HG03378 (cell line): ENCODE data around the gene SLC25A29.
"Not testable (repeated sequence)": the region's sequence is repeated elsewhere in the genome, so short reads cannot be mapped to it uniquely, and the experiment has no call there.

Experiments used
- ATAC-seq: cut with Tn5 transposase; IDR thresholded peaks from one replicate; pipeline ENCODE4 v1.9.1; 2021; ENCODE audit warnings: mild to moderate bottlenecking, moderate library complexity; ENCODE audit not compliant: unreplicated experiment

Gene SLC25A29

GRCh38 chr14:100306101-100306997 lies at the start of gene SLC25A29:
TSS of gene SLC25A29 (minus strand) at chr14:100306444. CDS start at chr14:100306232, 212 bp downstream.
- peak; percentile 55 for ATAC-seq

DNA sequence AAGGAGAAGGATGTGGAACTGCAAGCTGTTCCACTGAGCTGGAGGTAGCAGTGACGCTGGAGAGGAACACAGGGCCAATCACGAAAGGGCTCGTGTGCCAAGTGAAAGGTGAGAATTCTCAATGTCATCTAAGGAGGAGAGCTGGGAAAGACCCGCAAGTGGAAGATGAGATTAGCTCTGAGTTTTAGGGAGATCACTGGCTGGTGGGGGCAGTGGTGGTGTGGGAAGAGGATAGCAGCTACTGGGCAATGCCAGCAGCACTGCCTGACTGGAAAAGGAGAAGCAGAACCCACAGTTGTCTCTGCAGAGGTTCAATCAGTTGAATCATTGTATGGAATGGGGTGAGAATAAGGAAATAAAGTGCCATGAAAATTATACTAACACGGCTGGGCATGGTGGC lies 44.7 kb upstream of the SLC25A29 start:
- no peak for ATAC-seq

DNA sequence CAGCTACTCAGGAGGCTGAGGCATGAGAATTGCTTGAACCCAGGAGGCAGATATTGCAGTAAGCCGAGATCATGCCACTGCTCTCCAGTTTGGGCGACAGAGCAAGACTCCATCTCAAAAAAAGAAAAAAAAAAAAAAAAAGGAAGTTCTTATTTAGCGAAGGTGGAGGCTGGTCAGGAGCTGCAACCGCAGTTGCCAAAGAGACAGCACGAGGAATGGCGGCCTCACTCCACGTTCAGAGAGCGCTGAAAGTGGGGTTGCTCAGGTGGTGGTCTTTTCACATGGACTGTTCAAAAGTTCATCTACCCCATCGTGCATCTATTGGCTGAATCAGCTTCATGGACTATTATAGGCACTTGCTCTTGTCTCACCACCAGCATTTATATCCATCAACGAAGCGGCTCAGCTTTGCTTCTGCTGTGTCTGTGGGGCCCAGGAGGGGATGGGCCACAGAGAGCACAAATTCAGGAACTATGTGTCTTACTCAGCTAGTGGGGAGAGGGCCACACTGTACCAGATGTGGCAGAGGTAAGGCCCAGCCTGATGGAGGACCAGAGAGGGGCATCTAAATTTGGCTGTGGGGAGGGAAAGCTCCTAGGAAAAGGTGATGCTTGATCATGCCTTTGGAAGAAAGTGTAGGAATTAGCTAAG lies 44.2 kb upstream of the SLC25A29 start:
- ATAC-seq: no peak

DNA sequence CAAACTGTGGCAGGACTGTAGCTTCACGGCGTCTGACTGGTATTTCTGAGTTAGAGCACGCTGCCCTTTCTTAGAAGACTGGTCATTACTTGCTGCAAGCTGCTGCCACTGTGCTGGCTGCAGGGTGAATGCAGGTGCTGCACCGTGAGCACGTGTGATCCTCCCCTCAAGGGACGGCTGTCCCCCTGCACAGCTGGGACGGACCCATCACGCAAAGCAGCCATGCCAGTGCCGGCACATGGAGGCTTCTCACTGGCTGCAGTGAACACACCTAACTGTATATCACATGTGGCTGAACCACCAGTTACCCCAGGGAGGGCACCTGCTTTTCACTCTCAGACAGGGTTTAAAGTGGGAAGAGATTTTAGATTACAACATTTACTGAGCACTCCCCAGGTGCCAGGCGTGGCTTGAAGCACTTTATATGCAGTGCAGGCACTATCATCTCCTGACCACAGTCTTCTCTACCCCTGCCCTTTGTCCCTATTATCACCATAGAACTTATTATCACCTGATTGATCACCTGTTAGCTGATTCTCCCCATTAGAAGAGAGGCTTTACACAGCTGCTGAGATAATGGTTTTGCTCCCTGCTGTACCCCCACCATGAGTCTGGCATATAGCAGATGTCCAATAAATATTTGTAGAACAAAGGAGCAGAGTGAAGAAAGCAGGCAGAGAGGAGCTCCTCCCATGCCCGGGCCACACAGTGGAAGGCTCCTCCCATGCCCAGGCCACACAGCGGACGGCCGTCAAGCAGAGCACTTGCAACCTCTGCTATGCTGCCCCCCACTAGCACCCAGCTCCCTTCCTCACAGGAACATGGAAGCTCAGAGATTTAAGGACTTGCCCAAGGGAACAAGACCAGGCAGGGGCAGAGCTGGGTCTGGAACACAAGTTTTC lies 42.8 kb upstream of the SLC25A29 start:
- no peak for ATAC-seq

GRCh38 chr14:100348253-100348729 lies 42.0 kb upstream of the SLC25A29 start:
- ATAC-seq: no peak

DNA sequence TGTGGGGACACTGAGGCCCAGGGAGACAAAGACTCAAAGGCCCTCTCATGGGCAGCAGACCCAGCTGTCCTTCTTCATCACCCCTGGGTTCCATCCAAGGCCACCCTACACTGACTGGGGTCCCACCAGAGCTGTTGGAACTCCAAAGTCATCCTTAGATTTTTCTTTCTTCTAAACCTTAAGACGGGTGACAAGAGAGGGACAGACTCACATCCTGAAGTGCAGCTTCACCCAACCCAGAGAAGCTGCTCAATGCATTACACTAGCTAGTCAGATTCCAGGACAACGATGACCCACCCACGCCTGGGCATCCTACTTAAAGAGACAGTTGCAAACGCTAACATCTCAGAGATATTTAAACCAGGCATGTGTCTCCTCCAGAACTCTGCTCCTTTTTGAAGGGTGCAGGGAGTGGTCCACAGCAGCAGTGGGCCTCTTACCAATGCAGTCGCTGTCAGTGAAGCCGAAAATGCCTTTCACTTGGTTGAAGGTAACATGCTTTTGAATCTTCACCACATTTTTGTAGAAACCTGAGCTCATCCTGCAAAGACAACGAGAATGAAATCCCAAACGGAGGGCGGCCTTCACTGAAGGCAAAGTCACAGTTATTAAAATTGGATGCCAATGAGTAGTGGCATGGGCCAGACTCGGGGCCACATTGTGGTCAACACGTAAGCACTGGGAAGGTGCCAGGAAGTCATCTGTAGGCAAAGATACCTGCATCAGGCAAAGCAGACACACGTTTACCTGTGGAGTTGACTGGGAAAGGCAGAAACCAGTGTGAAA lies 40.3 kb upstream of the SLC25A29 start:
- ATAC-seq: no peak

DNA sequence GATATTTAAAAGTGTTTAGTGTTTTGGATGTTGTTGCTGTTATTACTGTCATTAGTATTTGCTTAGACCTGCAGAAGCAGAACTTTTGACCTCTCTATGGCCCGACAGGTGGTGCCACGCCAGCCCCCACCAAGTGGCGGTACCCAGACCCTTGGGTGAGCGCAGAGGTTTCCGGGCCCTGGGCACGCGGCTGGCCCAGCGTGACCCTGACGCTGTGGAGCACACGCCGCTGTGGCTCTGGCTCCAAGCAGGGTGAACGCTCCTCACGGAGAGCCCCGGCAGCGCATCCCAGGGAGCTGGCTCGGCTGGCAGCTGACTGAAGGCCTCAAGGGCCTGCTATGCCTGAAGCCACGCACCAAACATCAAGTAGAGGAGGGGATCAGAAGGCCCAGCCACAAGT lies 39.5 kb upstream of the SLC25A29 start:
- no peak for ATAC-seq

GRCh38 chr14:100344657-100345056 lies 38.4 kb upstream of the SLC25A29 start:
- ATAC-seq: not testable (repeated sequence)

DNA sequence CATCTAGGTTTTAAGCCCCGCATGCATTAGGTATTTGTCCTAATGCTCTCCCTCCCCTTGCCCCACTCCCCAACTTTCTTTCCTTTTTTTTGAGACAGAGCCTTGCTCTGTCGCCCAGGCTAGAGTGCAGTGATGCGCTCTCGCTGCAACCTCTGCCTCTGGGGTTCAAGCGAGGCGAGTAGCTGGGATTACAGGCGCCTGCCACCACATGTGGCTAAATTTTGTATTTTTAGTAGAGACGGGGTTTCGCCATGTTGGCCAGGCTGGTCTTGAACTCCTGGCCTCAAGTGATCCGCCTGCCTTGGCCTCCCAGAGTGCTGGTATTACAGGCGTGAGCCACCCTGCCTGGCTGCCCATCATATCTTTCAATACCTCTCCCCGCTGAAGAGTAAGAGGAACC lies 36.6 kb upstream of the SLC25A29 start:
- not testable (repeated sequence) for ATAC-seq

- no peak for ATAC-seq
Measured at GRCh38 chr14:100342195-100342594, 36.0 kb upstream of the SLC25A29 start.

GRCh38 chr14:100341301-100342031 lies 35.2 kb upstream of the SLC25A29 start:
- peak; percentile 62 for ATAC-seq

DNA sequence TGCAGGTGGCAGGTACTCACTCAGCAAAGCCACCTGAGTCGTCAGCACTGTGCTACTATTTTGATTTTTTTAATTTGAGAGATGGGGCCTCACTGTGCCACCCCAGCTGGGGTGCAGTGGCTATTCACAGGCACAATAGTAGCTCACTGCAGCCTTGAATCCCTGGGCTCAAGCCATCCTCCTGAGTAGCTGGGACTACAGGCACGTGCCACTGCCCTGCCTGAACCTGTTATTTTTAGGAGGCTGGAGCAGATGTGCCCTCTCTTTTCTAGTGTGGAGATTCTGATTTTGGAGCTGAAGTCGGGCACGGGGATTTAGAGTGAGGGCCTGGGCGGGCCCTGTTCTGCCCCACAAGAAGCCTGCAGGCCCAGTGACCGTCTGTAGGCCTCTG lies 34.2 kb upstream of the SLC25A29 start:
- ATAC-seq: no peak

GRCh38 chr14:100339766-100340422 lies 33.6 kb upstream of the SLC25A29 start:
- ATAC-seq: no peak

- peak; percentile 37 for ATAC-seq
Measured at GRCh38 chr14:100336618-100337530, 30.6 kb upstream of the SLC25A29 start.

- no peak for ATAC-seq
Measured at GRCh38 chr14:100334904-100335303, 28.7 kb upstream of the SLC25A29 start.

GRCh38 chr14:100333827-100334226 lies 27.6 kb upstream of the SLC25A29 start:
- ATAC-seq: no peak

- ATAC-seq: no peak
Measured at GRCh38 chr14:100333311-100333710, 27.1 kb upstream of the SLC25A29 start.

DNA sequence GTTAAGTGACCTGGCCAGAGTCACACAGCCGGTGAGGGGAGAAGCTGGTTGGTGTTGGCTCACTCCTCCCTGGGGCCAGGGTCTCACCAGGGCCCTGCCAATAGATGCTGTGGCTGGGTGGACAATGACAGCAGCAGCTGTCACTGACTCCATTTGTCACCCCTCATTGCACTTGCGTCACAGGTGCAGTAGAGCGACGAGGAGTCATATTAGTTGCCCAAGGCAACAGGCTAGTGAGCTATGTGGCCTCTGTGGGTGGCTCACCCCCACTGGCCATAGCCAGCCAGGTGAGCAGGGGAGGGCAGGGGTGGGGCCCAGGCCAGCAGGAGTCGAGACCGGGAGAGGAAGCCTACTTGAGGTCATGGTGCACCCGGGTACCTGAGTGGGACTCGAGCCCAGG lies 26.6 kb upstream of the SLC25A29 start:
- ATAC-seq: peak; percentile 80
